K562 (cell line): ENCODE data around the gene ANO8. TPM values are rescaled to one million over a fixed set of nuclear protein-coding genes. Genes with fewer than 3 reads are reported as not detected.
A peak's percentile ranks its signal among the peaks of the same experiment; 100 is the strongest.

Experiments used
- CBX5 ChIP-seq: IDR thresholded peaks from 2 replicates; pipeline ENCODE4 v1.6.1; 2014; ENCODE audit warnings: low read depth, borderline replicate concordance
- CREB1 ChIP-seq, 2 experiments: sonication (generic) in 1 of 2; formaldehyde crosslinking in 1 of 2; IDR thresholded peaks; 2 replicates each; pipeline versions ENCODE4 v1.6.1 to v1.8.0; 2012 to 2022; ENCODE audit warnings: inconsistent platforms in 1 of 2, mild to moderate bottlenecking in 1 of 2, missing genetic modification reagents in 1 of 2, moderate library complexity in 1 of 2
- FOXM1 ChIP-seq, 2 experiments: fragments of 450-650 bp in 1 of 2; sonication (generic) in 1 of 2; formaldehyde crosslinking in 1 of 2; IDR thresholded peaks; 2 replicates each; pipeline versions ENCODE4 v1.6.1 to v1.9.0; 2017 to 2022; ENCODE audit warnings: low read depth in 2 of 2, mild to moderate bottlenecking in 2 of 2, missing genetic modification reagents in 1 of 2, moderate library complexity in 1 of 2
- HNRNPL ChIP-seq: fragments of 200-400 bp; formaldehyde crosslinking; IDR thresholded peaks from 2 replicates; pipeline ENCODE4 v1.6.1; 2017; ENCODE audit warnings: low read depth, mild to moderate bottlenecking, low read length
- SMAD1 ChIP-seq: fragments of 150-350 bp; IDR thresholded peaks from 2 replicates; pipeline ENCODE4 v1.6.1; 2014; ENCODE audit warnings: low read length, low read depth; ENCODE audit not compliant: partially characterized antibody
- SOX6 ChIP-seq: fragments of 450-650 bp; IDR thresholded peaks from 2 replicates; pipeline ENCODE4 v1.6.1; 2014; ENCODE audit warnings: mild to moderate bottlenecking
- SREBF1 ChIP-seq: fragments of 150-350 bp; IDR thresholded peaks from 2 replicates; pipeline ENCODE4 v1.6.1; 2014; ENCODE audit warnings: antibody characterized with exemption, low read depth, low read length, borderline replicate concordance
- TEAD4 ChIP-seq, 2 experiments: sonication (generic) in 1 of 2; formaldehyde crosslinking in 1 of 2; IDR thresholded peaks; 2 replicates each; pipeline versions ENCODE4 v1.6.1 to v1.8.0; 2012 to 2022; ENCODE audit warnings: borderline replicate concordance in 1 of 2, inconsistent platforms in 1 of 2, low read length in 1 of 2, mild to moderate bottlenecking in 1 of 2, missing genetic modification reagents in 1 of 2
- THRAP3 ChIP-seq: fragments of 450-650 bp; IDR thresholded peaks from 2 replicates; pipeline ENCODE4 v1.6.1; 2016; ENCODE audit warnings: mild to moderate bottlenecking, inconsistent platforms, borderline replicate concordance
- ZBTB40 ChIP-seq, 2 experiments: fragments of 450-650 bp in 1 of 2; sonication (generic) in 1 of 2; formaldehyde crosslinking in 1 of 2; IDR thresholded peaks; 2 replicates each; pipeline versions ENCODE4 v1.7.1 to v1.9.0; 2016 to 2022; ENCODE audit warnings: inconsistent platforms in 1 of 2, mild to moderate bottlenecking in 1 of 2, missing genetic modification reagents in 1 of 2
- ZNF12 ChIP-seq: sonication (generic); formaldehyde crosslinking; IDR thresholded peaks from 2 replicates; pipeline ENCODE4 v1.4.0; 2020; ENCODE audit warnings: mild to moderate bottlenecking, missing genetic modification reagents
- ZNF124 ChIP-seq: sonication (generic); formaldehyde crosslinking; IDR thresholded peaks from 2 replicates; pipeline ENCODE4 v1.8.1; 2022; ENCODE audit warnings: missing genetic modification reagents
- ZNF197 ChIP-seq: fragments of 200-800 bp; sonication (Bioruptor generic); IDR thresholded peaks from 2 replicates; pipeline ENCODE4 v1.6.1; 2016; ENCODE audit warnings: low read depth, missing genetic modification characterization, missing compliant biosample characterization
- ZNF830 ChIP-seq: fragments of 250-450 bp; sonication (Bioruptor Pico); IDR thresholded peaks from 2 replicates; pipeline ENCODE4 v1.5.0; 2021; ENCODE audit warnings: mild to moderate bottlenecking
- polyA plus RNA-seq, 8 experiments: library from polyadenylated mRNA; depleted of rRNA in 4 of 8; stranded (reverse) in 5 of 8; unstranded in 3 of 8; fragments of >200 nt; fragmentation: Nextera tagmentation in 2 of 8; fragmentation: Illumina TruSeq in 1 of 8; extraction: Ambion mirVana in 2 of 8; extraction: Trizol in 1 of 8; gene quantifications; 2 replicates each; pipeline versions ENCODE4 v1.2.1 to v1.2.3, GENCODE V29; 2011 to 2014; ENCODE audit warnings: inconsistent platforms in 1 of 8, missing spikeins in 1 of 8
- total RNA-seq, 7 experiments: library from RNA; depleted of rRNA in 6 of 7; stranded (reverse); fragments of >200 nt in 6 of 7; fragmentation: Illumina TruSeq in 2 of 7; extraction: Trizol in 2 of 7; gene quantifications; 2 replicates each; pipeline versions ENCODE4 v1.2.1 to v1.2.3, GENCODE V29; 2011 to 2021; ENCODE audit warnings: low replicate concordance in 1 of 7
- TF ChIP-seq, protein P1 (sequence below): fragments of 250-450 bp; sonication (Bioruptor Pico); IDR thresholded peaks from 2 replicates; pipeline ENCODE4 v1.6.1; 2021; ENCODE audit warnings: mild to moderate bottlenecking

Gene ANO8
- total and polyA plus RNA-seq, 9 of the 15 experiments (the other 6 are each of a cell fraction or from before 2014, with no cell fraction given) = 0.07 to 7.6 (median 2.3) TPM; not detected in 1

DNA sequence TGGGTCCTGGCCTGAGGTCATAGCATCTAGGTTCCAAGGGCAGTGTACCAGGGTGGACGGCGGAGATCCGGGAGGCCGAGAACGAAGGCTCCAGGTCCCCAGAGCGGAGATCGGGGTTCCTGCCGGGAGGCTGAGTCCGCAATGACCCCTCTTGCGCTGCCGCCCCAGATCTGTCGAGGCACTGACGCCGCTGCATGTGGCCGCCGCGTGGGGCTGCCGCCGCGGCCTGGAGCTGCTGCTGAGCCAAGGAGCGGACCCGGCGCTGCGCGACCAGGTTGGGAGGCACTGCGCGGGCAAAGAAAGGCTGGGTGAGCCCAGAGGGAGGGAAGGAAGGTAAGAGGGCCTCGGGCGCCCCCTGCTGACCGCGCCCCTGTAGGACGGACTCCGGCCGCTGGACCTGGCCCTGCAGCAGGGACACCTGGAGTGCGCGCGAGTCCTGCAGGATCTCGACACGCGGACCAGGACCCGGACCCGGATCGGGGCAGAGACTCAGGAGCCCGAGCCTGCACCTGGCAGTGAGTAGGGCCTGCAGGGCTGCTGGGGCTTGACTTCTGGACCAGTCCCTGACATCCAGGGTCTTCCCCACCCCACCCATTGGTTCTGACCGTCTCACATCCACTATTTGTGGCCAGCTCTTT is 52.0 kb downstream of the ANO8 start (continued):
- no peak for TF ChIP-seq CREB1 (IDR thresholded peaks at IDR 0.05)
- 0 out of 2 replicates have a peak, but pooled peaks have one; percentile 44 for TF ChIP-seq CREB1 (CRISPR knock-in tag; IDR thresholded peaks at IDR 0.05)
- no peak for TF ChIP-seq SOX6
- no peak for TF ChIP-seq SREBF1
- no peak for TF ChIP-seq TEAD4 (IDR thresholded peaks at IDR 0.05; ENCODE audit: low read length)
- TF ChIP-seq TEAD4 (CRISPR knock-in tag; IDR thresholded peaks at IDR 0.05; ENCODE audit: borderline replicate concordance) = no peak
- no peak for TF ChIP-seq ZNF124
- TF ChIP-seq ZNF12 (CRISPR knock-in tag) = no peak
- peak; percentile 98 for TF ChIP-seq HNRNPL
- 0 out of 2 replicates have a peak, but pooled peaks have one; percentile 27 for TF ChIP-seq ZBTB40 (IDR thresholded peaks at IDR 0.05)
- no peak for TF ChIP-seq ZBTB40 (CRISPR knock-in tag; IDR thresholded peaks at IDR 0.05)
- TF ChIP-seq ZNF830 (CRISPR knock-in tag) = no peak
- TF ChIP-seq THRAP3 = no peak
- no peak for TF ChIP-seq SMAD1
- TF ChIP-seq CBX5 = no peak
- TF ChIP-seq ZNF197 (CRISPR knock-in tag) = no peak
- TF ChIP-seq, protein P1, sequence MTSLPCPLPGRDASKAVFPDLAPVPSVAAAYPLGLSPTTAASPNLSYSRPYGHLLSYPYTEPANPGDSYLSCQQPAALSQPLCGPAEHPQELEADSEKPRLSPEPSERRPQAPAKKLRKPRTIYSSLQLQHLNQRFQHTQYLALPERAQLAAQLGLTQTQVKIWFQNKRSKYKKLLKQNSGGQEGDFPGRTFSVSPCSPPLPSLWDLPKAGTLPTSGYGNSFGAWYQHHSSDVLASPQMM = no peak
- TF ChIP-seq FOXM1 (IDR thresholded peaks at IDR 0.05; ENCODE audit: low read depth) = no peak
- 0 out of 2 replicates have a peak, but pooled peaks have one; percentile 43 for TF ChIP-seq FOXM1 (CRISPR knock-in tag; IDR thresholded peaks at IDR 0.05; ENCODE audit: low read depth)
